ENCODE measurements around the gene HMOX1. TPM values are rescaled to one million over a fixed set of nuclear protein-coding genes. Genes with fewer than 3 reads are reported as not detected.
A peak's percentile ranks its signal among the peaks of the same experiment; 100 is the strongest.

The HMOX1 gene
- total and polyA plus RNA-seq, 2 of the 13 experiments (the other 11 are each of a cell fraction or from before 2014, with no cell fraction given), result 53.6 to 67.4 TPM

- TF ChIP-seq ZBTB10 (CRISPR knock-in tag; IDR thresholded peaks at IDR 0.05; ENCODE audit: borderline replicate concordance), result peak; percentile 31; the same call in 1 of the 2 replicates
- peak; percentile 79; the same call in 1 of the 2 replicates for TF ChIP-seq MYC (CRISPR knock-in tag; IDR thresholded peaks at IDR 0.05; ENCODE audit: borderline replicate concordance)
- no peak for TF ChIP-seq ATM (IDR thresholded peaks at IDR 0.05; ENCODE audit: borderline replicate concordance)
- TF ChIP-seq SMARCC2 (IDR thresholded peaks at IDR 0.05), result no peak
- no peak for TF ChIP-seq KLF13 (CRISPR knock-in tag; IDR thresholded peaks at IDR 0.05)
- peak; percentile 71; the same call in 1 of the 2 replicates for TF ChIP-seq ELF3 (CRISPR knock-in tag; IDR thresholded peaks at IDR 0.05)
- no peak for TF ChIP-seq CREM (IDR thresholded peaks at IDR 0.05)
- TF ChIP-seq CREM (CRISPR knock-in tag; IDR thresholded peaks at IDR 0.05), result no peak
- TF ChIP-seq YEATS2 (CRISPR knock-in tag; IDR thresholded peaks at IDR 0.05; ENCODE audit: borderline replicate concordance), result peak; percentile 36; the same call in 1 of the 2 replicates
- TF ChIP-seq SNAI1 (CRISPR knock-in tag; IDR thresholded peaks at IDR 0.05; ENCODE audit: borderline replicate concordance), result no peak
- no peak; the same call in 1 of the 2 replicates for TF ChIP-seq NCOR1 (IDR thresholded peaks at IDR 0.05; ENCODE audit: borderline replicate concordance, low read length)
- TF ChIP-seq ZBTB2 (CRISPR knock-in tag; IDR thresholded peaks at IDR 0.05; ENCODE audit: low read depth), result no peak
- TF ChIP-seq RXRB (CRISPR knock-in tag; IDR thresholded peaks at IDR 0.05; ENCODE audit: borderline replicate concordance), result peak; percentile 71
- TF ChIP-seq, protein P1, sequence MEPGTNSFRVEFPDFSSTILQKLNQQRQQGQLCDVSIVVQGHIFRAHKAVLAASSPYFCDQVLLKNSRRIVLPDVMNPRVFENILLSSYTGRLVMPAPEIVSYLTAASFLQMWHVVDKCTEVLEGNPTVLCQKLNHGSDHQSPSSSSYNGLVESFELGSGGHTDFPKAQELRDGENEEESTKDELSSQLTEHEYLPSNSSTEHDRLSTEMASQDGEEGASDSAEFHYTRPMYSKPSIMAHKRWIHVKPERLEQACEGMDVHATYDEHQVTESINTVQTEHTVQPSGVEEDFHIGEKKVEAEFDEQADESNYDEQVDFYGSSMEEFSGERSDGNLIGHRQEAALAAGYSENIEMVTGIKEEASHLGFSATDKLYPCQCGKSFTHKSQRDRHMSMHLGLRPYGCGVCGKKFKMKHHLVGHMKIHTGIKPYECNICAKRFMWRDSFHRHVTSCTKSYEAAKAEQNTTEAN (CRISPR knock-in tag; conservative IDR thresholded peaks at IDR 0.05), result peak; percentile 65; the same call in 1 of the 2 replicates
- no peak for TF ChIP-seq RBM22 (optimal IDR thresholded peaks at IDR 0.05; ENCODE audit: low read length)
- no peak for TF ChIP-seq ZNF678 (CRISPR knock-in tag; IDR thresholded peaks at IDR 0.05)
- peak; percentile 23; the same call in 1 of the 2 replicates for TF ChIP-seq ZBTB33 (CRISPR knock-in tag; IDR thresholded peaks at IDR 0.05)
- TF ChIP-seq MTF1 (CRISPR knock-in tag; IDR thresholded peaks at IDR 0.05), result no peak
- TF ChIP-seq, protein P2, sequence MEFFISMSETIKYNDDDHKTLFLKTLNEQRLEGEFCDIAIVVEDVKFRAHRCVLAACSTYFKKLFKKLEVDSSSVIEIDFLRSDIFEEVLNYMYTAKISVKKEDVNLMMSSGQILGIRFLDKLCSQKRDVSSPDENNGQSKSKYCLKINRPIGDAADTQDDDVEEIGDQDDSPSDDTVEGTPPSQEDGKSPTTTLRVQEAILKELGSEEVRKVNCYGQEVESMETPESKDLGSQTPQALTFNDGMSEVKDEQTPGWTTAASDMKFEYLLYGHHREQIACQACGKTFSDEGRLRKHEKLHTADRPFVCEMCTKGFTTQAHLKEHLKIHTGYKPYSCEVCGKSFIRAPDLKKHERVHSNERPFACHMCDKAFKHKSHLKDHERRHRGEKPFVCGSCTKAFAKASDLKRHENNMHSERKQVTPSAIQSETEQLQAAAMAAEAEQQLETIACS (CRISPR knock-in tag; IDR thresholded peaks at IDR 0.05), result no peak
- TF ChIP-seq, protein P3, sequence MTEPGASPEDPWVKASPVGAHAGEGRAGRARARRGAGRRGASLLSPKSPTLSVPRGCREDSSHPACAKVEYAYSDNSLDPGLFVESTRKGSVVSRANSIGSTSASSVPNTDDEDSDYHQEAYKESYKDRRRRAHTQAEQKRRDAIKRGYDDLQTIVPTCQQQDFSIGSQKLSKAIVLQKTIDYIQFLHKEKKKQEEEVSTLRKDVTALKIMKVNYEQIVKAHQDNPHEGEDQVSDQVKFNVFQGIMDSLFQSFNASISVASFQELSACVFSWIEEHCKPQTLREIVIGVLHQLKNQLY (CRISPR knock-in tag; IDR thresholded peaks at IDR 0.05), result peak; percentile 27; the same call in 1 of the 2 replicates
These were observed at the start of gene HMOX1 (continued) for GRCh38 chr22:35380537-35381423.
